HuH-7.5 (cell line): ENCODE data around the gene STAT6.
"Not testable (repeated sequence)": the region's sequence is repeated elsewhere in the genome, so short reads cannot be mapped to it uniquely, and the experiment has no call there.

Experiments used
- DNase-seq: peaks from one replicate; pipeline ENCODE4 v3.0.0; 2011; ENCODE audit warnings: low spot score

The STAT6 gene

GRCh38 chr12:57126561-57126960 is 15.4 kb upstream of the STAT6 start:
- DNase-seq: no peak

GRCh38 chr12:57126061-57126460 is 14.9 kb upstream of the STAT6 start:
- no peak for DNase-seq

- DNase-seq: no peak
Measured at GRCh38 chr12:57124261-57124877, 13.2 kb upstream of the STAT6 start.

- no peak for DNase-seq
Measured at GRCh38 chr12:57123813-57124212, 12.7 kb upstream of the STAT6 start.

- not testable (repeated sequence) for DNase-seq
Measured at GRCh38 chr12:57120718-57121117, 9.6 kb upstream of the STAT6 start.

- DNase-seq: no peak
Measured at GRCh38 chr12:57119294-57120085, 8.3 kb upstream of the STAT6 start.

GRCh38 chr12:57118711-57119271 is 7.6 kb upstream of the STAT6 start:
- no peak for DNase-seq

- no peak for DNase-seq
Measured at GRCh38 chr12:57116580-57117281, 5.6 kb upstream of the STAT6 start.

- DNase-seq: no peak
Measured at GRCh38 chr12:57112492-57113294, 1.5 kb upstream of the STAT6 start.

GRCh38 chr12:57110104-57111030 is 795 bp downstream of the STAT6 start:
- DNase-seq: no peak

- DNase-seq: no peak
Measured at GRCh38 chr12:57109207-57110103, 1.7 kb downstream of the STAT6 start.

GRCh38 chr12:57107456-57108155 is 3.6 kb downstream of the STAT6 start:
- DNase-seq: no peak

- DNase-seq: no peak
Measured at GRCh38 chr12:57106021-57106708, 5.0 kb downstream of the STAT6 start.

- no peak for DNase-seq
Measured at GRCh38 chr12:57105011-57105753, 6.0 kb downstream of the STAT6 start.

- no peak for DNase-seq
Measured at GRCh38 chr12:57104292-57104910, 6.8 kb downstream of the STAT6 start.

GRCh38 chr12:57103856-57104255 is 7.3 kb downstream of the STAT6 start:
- DNase-seq: no peak
